ENCODE measurements around the gene SORCS1.

Gene SORCS1

DNA sequence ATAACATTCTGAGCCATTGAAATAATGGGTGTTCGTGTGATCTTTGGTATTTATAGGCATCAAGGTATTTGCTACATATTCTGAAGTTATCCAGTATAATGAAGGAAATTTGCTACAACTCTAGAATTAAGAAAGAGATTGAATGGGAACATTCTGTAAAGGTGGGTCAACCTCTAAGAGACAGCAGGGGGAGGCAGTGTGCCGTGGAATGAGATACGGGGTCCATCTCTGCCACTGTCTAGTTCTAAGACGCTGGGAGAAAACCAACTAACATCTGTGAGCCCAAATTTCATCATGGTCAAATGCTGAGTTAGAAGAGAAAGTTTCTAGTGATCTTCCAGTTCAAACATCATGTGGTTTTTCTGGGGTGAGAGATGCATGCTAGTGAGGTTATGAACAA, 368.9 kb downstream of the SORCS1 start:
- Histone ChIP-seq H3K9ac (ENCODE audit: low read length) (no peak overlapping the region), H3K4me3 (ENCODE audit: low read length) (no peak overlapping the region), H3K36me3 (ENCODE audit: control insufficient read depth, insufficient read depth, low read length) (no peaks in the 10 kb centered on the region), H3K27me3 (ENCODE audit: control insufficient read depth, insufficient read depth, low read length) (no peaks in the 10 kb centered on the region), H3K4me1 (ENCODE audit: control insufficient read depth, insufficient read depth, low read length) (no peaks in the 10 kb centered on the region), H3K9me3 (ENCODE audit: control insufficient read depth, low read length) (no peaks in the 10 kb centered on the region)

DNA sequence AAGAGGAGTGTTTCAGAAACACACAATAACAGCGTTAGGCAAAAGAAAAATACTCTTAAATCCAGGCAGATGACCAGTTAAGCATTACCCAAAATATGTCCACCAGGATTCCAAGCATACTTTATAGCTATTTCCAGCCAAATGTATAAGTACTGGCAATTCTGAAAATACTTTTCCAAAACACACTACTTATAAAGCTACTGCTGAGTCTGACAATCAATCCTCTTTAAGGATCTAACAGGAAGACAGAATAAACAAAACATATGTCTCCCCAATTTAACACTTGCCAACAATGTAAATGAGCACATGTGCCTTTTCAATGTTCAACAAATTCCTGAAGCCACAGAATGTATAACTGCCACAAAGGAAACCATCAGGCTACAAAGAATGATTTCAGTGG, 370.9 kb downstream of the SORCS1 start:
- H3K27me3 ChIP-seq (ENCODE audit: control insufficient read depth, insufficient read depth, low read length): no peaks in the 10 kb centered on the region
- no peaks in the 10 kb centered on the region for H3K36me3 ChIP-seq (ENCODE audit: control insufficient read depth, insufficient read depth, low read length)
- no peak overlapping the region for H3K9ac ChIP-seq (ENCODE audit: low read length)
- no peaks in the 10 kb centered on the region for H3K4me1 ChIP-seq (ENCODE audit: control insufficient read depth, insufficient read depth, low read length)
- no peaks in the 10 kb centered on the region for H3K9me3 ChIP-seq (ENCODE audit: control insufficient read depth, low read length)
- no peak overlapping the region for H3K4me3 ChIP-seq (ENCODE audit: low read length)

DNA sequence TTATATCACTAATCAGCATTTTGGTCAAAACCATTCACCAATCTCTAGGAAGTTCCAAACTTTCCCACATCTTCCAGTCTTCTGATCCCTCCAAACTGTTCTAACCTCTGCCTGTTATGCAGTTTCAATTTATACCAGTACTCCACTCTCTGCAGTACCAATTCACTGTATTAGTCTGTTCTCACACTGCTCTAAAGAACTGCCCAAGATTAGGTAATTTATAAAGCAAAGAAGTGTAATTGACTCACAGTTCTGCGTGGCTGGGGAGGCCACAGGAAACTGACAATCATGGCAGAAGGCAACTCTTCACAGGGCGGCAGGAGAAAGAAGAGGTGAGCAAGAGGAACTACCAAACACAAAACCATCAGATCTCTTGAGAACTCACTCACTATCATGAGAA, 374.9 kb downstream of the SORCS1 start:
- H3K27me3 ChIP-seq (ENCODE audit: control insufficient read depth, insufficient read depth, low read length): no peaks in the 10 kb centered on the region
- no peaks in the 10 kb centered on the region for H3K36me3 ChIP-seq (ENCODE audit: control insufficient read depth, insufficient read depth, low read length)
- H3K9me3 ChIP-seq (ENCODE audit: control insufficient read depth, low read length): no peaks in the 10 kb centered on the region
- H3K4me3 ChIP-seq (ENCODE audit: low read length): no peak overlapping the region
- no peak overlapping the region for H3K9ac ChIP-seq (ENCODE audit: low read length)
- no peaks in the 10 kb centered on the region for H3K4me1 ChIP-seq (ENCODE audit: control insufficient read depth, insufficient read depth, low read length)

DNA sequence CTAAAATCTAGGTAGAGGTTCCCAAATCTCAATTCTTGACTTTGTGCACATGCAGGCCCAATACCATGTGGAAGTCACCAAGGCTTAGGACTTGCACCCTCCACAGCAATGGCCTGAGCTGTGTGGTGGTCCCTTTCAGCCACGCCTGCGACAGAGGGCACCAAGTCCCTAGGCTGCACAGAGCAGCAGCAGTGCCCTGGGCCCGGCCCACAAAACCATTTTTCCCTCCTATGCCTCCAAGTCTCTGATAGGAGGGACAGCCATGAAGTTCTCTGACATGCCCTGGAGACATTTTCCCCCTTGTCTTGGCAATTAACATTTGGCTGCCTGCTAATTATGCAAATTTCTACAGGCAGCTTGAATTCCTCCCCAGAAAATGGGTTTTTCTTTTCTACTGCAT, 375.5 kb downstream of the SORCS1 start:
- H3K36me3 ChIP-seq (ENCODE audit: control insufficient read depth, insufficient read depth, low read length): no peaks in the 10 kb centered on the region
- H3K27me3 ChIP-seq (ENCODE audit: control insufficient read depth, insufficient read depth, low read length): no peaks in the 10 kb centered on the region
- no peak overlapping the region for H3K4me3 ChIP-seq (ENCODE audit: low read length)
- H3K9me3 ChIP-seq (ENCODE audit: control insufficient read depth, low read length): no peaks in the 10 kb centered on the region
- H3K4me1 ChIP-seq (ENCODE audit: control insufficient read depth, insufficient read depth, low read length): no peaks in the 10 kb centered on the region
- no peak overlapping the region for H3K9ac ChIP-seq (ENCODE audit: low read length)

DNA sequence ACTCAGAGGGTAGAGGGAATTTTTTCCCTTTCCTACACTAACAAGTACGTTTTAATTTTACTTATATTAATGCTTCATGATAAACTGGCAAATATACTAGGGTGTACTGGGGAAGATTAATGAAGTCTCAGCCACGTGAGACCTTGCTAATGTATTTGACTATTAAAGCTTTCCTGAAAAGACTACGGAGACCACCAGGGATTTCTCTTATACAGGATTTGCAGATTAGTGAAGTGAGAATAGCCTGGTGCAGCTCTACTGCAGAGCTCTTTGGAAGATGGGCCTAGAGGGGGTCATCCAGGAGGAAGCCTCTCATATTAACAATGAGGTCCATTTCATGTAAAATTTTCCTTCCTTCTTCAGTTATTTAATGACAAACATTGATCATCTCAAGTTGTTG, 379.0 kb downstream of the SORCS1 start:
- Histone ChIP-seq H3K27me3 (ENCODE audit: control insufficient read depth, insufficient read depth, low read length) (no peaks in the 10 kb centered on the region), H3K9ac (ENCODE audit: low read length) (no peak overlapping the region), H3K9me3 (ENCODE audit: control insufficient read depth, low read length) (no peaks in the 10 kb centered on the region), H3K4me3 (ENCODE audit: low read length) (no peak overlapping the region), H3K36me3 (ENCODE audit: control insufficient read depth, insufficient read depth, low read length) (no peaks in the 10 kb centered on the region), H3K4me1 (ENCODE audit: control insufficient read depth, insufficient read depth, low read length) (no peaks in the 10 kb centered on the region)

DNA sequence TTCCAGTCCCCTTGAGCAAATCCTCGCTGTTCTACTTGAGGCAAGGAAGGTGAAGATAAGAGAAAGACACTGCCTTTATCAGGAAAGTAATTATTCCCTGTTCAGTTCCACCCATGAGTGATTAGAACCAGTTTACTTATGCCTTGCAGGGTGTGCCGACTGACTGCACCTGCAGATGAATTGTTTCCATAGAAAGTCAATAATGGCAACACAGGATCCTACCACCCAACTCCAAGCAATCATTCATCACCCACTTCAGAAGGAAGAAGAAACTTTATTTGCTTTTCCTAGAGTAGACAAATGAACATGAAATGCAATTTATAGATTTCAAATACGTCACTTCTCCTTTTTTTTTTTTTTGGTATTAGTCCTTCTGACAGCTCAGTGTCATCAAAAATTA, 383.9 kb downstream of the SORCS1 start:
- Histone ChIP-seq H3K9ac (ENCODE audit: low read length) (no peak overlapping the region), H3K9me3 (ENCODE audit: control insufficient read depth, low read length) (no peaks in the 10 kb centered on the region), H3K4me3 (ENCODE audit: low read length) (no peak overlapping the region), H3K27me3 (ENCODE audit: control insufficient read depth, insufficient read depth, low read length) (no peaks in the 10 kb centered on the region), H3K36me3 (ENCODE audit: control insufficient read depth, insufficient read depth, low read length) (no peaks in the 10 kb centered on the region), H3K4me1 (ENCODE audit: control insufficient read depth, insufficient read depth, low read length) (no peaks in the 10 kb centered on the region)

DNA sequence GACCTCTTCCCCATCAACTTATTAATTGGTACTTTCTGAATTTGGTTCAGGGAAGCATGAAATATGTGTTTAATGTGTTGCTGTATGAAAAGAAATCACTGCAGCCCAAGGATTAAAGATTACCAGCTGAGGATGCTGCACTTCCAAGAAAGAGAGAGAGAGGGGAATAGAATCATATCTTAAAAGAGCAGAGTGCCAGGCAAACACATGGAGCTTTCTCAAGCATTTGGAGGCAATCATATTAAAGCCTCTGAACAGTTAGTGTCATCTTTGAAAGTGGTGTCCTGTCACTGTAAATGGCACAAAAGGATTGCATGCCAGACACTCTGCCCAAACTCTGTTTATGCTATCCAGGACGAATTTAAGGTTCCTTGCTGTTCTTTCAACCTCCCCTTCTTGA, 386.7 kb downstream of the SORCS1 start:
- Histone ChIP-seq H3K36me3 (ENCODE audit: control insufficient read depth, insufficient read depth, low read length) (no peaks in the 10 kb centered on the region), H3K4me1 (ENCODE audit: control insufficient read depth, insufficient read depth, low read length) (no peaks in the 10 kb centered on the region), H3K9ac (ENCODE audit: low read length) (no peak overlapping the region), H3K4me3 (ENCODE audit: low read length) (no peak overlapping the region), H3K9me3 (ENCODE audit: control insufficient read depth, low read length) (no peaks in the 10 kb centered on the region), H3K27me3 (ENCODE audit: control insufficient read depth, insufficient read depth, low read length) (no peaks in the 10 kb centered on the region)

DNA sequence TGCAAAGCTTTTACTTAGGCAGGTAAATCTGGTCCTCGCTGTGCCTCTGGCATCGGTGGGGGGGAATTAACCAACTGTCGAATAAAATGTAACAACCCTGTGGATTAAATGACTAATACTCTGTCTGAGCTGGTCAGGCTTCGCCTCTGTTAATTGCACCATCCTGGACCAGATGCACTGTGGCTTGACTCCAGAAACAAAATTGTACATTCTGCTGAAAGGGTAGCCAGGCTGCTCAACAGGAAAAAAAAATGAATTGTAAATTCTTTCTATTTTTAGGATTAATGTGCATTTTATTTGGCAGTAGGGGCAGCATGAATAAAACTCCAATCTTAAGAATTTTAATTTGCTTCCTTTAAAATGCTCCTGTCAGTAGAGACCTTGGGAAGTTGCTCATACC, 389.4 kb downstream of the SORCS1 start:
- H3K27me3 ChIP-seq (ENCODE audit: control insufficient read depth, insufficient read depth, low read length): no peaks in the 10 kb centered on the region
- no peak overlapping the region for H3K4me3 ChIP-seq (ENCODE audit: low read length)
- H3K4me1 ChIP-seq (ENCODE audit: control insufficient read depth, insufficient read depth, low read length): no peaks in the 10 kb centered on the region
- H3K36me3 ChIP-seq (ENCODE audit: control insufficient read depth, insufficient read depth, low read length): no peaks in the 10 kb centered on the region
- no peaks in the 10 kb centered on the region for H3K9me3 ChIP-seq (ENCODE audit: control insufficient read depth, low read length)
- no peak overlapping the region for H3K9ac ChIP-seq (ENCODE audit: low read length)

DNA sequence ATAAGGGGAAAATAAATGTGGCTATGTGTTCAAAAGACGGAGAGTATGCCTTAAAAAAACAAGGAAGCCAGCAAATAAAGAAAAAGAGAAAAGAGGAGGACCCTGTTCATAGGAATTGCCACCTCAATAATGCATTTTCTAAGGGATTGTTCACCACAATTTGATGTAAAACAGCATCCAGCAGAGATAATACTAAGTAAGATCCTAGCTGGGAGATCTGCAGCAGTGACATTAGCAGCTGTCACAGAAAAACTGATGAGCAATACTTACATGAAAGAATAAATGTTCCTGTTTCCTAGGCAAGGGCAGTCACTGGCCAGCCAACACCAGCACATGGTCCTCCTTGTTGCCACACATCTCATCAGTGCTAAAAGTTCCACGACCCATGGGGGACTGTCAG, 391.5 kb downstream of the SORCS1 start:
- Histone ChIP-seq H3K9ac (ENCODE audit: low read length) (no peak overlapping the region), H3K9me3 (ENCODE audit: control insufficient read depth, low read length) (no peaks in the 10 kb centered on the region), H3K36me3 (ENCODE audit: control insufficient read depth, insufficient read depth, low read length) (no peaks in the 10 kb centered on the region), H3K27me3 (ENCODE audit: control insufficient read depth, insufficient read depth, low read length) (no peaks in the 10 kb centered on the region), H3K4me1 (ENCODE audit: control insufficient read depth, insufficient read depth, low read length) (no peaks in the 10 kb centered on the region), H3K4me3 (ENCODE audit: low read length) (no peak overlapping the region)

DNA sequence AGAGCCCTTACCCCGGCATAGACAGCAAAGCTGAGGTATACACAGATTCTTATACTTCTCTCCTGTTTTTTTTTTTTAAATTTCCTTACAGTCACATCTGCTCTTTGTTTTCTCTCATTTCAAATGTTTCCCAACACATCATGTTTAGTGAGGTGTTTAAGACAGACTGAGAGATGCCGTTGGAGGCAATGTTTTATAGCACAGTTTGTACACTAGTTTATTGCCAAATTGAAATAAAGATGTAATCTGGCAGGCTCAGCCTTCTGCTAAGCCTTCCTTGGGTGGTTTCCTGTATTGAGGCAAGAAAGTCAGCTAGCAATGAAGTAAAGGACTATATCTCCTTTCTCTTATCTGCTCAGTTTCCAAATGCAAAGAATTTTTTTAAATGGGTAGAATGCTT, 393.4 kb downstream of the SORCS1 start:
- H3K36me3 ChIP-seq (ENCODE audit: control insufficient read depth, insufficient read depth, low read length): no peaks in the 10 kb centered on the region
- no peak overlapping the region for H3K4me3 ChIP-seq (ENCODE audit: low read length)
- no peaks in the 10 kb centered on the region for H3K4me1 ChIP-seq (ENCODE audit: control insufficient read depth, insufficient read depth, low read length)
- H3K9ac ChIP-seq (ENCODE audit: low read length): no peak overlapping the region
- H3K9me3 ChIP-seq (ENCODE audit: control insufficient read depth, low read length): no peaks in the 10 kb centered on the region
- no peaks in the 10 kb centered on the region for H3K27me3 ChIP-seq (ENCODE audit: control insufficient read depth, insufficient read depth, low read length)

DNA sequence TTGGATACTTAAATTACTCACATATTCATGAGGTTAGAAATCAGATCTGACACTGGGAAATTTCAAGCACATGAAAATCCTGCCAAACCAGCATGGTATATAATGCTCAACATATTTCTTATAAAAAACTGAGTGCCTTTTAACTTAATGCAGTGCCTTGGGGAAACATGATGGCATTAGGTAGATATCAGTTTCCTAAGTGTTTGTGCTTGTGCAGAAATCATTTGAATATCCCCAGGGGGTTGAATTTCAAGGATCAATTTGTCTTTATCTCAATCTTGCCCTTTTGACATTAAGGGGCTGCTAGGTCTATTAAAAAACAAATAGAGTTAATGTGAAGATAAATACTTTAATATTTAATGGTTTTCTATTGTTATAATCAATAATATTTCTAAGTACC, 396.3 kb downstream of the SORCS1 start:
- Histone ChIP-seq H3K36me3 (ENCODE audit: control insufficient read depth, insufficient read depth, low read length) (no peaks in the 10 kb centered on the region), H3K4me3 (ENCODE audit: low read length) (no peak overlapping the region)

DNA sequence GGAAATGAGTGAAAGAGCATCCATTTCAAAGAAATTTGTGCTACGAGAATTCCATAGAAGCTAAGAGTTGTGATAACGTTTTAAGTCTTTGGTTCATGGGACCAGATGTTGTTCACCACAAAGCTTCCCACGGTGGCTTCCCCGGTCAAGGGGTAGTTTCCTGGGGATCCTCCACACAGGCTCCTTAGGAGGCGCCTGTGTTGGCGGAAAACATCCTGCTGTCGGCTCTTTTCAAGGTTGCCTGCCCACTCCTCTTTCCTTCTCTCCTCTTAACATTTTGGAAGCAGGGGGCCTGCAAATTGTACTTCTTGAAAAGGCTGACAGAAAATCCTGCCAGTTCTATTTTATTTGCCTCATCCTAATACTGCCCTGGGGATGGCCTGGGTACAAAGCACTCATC, 398.6 kb downstream of the SORCS1 start:
- no peak overlapping the region for H3K4me3 ChIP-seq (ENCODE audit: low read length)
- H3K36me3 ChIP-seq (ENCODE audit: control insufficient read depth, insufficient read depth, low read length): no peaks in the 10 kb centered on the region
- no peaks in the 10 kb centered on the region for H3K9me3 ChIP-seq (ENCODE audit: control insufficient read depth, low read length)
- H3K4me1 ChIP-seq (ENCODE audit: control insufficient read depth, insufficient read depth, low read length): no peaks in the 10 kb centered on the region
- no peak overlapping the region for H3K9ac ChIP-seq (ENCODE audit: low read length)
- H3K27me3 ChIP-seq (ENCODE audit: control insufficient read depth, insufficient read depth, low read length): no peaks in the 10 kb centered on the region

More for the DNA sequence above, 396.3 kb downstream of the SORCS1 start:
- H3K9me3 ChIP-seq (ENCODE audit: control insufficient read depth, low read length): no peaks in the 10 kb centered on the region
- H3K4me1 ChIP-seq (ENCODE audit: control insufficient read depth, insufficient read depth, low read length): no peaks in the 10 kb centered on the region
- no peak overlapping the region for H3K9ac ChIP-seq (ENCODE audit: low read length)
- H3K27me3 ChIP-seq (ENCODE audit: control insufficient read depth, insufficient read depth, low read length): no peaks in the 10 kb centered on the region

DNA sequence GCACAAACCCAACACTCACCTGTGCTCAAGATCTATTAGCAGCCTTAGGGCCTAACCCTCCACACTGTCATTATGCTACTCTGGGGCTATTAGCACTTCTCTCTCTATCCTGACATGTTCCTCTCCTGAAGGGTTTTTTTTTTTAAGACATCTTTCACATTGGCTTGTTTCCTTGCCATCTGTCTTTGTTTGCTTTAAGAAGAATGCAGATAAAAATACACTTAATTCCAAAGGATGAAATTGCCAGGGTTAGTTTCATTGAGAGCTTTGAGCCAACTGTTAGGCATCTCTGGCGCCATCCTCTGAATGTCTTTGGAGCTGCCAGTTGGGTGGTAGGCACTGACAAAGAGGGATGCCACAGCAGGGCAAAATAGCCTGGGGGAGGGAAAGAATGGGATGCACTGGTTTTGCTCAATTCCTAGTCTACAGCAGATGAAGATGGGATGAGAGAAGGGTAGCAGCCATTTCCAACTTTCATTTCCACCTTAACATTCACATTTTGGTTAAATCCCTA, 399.2 kb downstream of the SORCS1 start:
- no peak overlapping the region for H3K4me3 ChIP-seq (ENCODE audit: low read length)

More for the DNA sequence above, 399.2 kb downstream of the SORCS1 start:
- Histone ChIP-seq H3K27me3 (ENCODE audit: control insufficient read depth, insufficient read depth, low read length) (no peaks in the 10 kb centered on the region), H3K9me3 (ENCODE audit: control insufficient read depth, low read length) (no peaks in the 10 kb centered on the region), H3K4me1 (ENCODE audit: control insufficient read depth, insufficient read depth, low read length) (no peaks in the 10 kb centered on the region), H3K36me3 (ENCODE audit: control insufficient read depth, insufficient read depth, low read length) (no peaks in the 10 kb centered on the region), H3K9ac (ENCODE audit: low read length) (no peak overlapping the region)

All from mucosa of stomach (tissue), 1 donor.